HepG2 (cell line): ENCODE data around the gene LMTK2. TPM values are rescaled to one million over a fixed set of nuclear protein-coding genes. Genes with fewer than 3 reads are reported as not detected.

Experiments
- ATAC-seq: fragments of 200-7000 bp; cut with Tn5 transposase; 3 replicates; pipeline ENCODE4 v1.9.1; 2020; ENCODE audit warnings: mild to moderate bottlenecking, moderate library complexity
- BruUV-seq: library from RNA; stranded (reverse); fragments of 400-500 nt; replicated peaks from 2 replicates; lab custom pipeline; 2021; lab: Mats Ljungman, UMichigan
- CTCF ChIA-PET: fragments of 300-600 bp; formaldehyde crosslinking; extraction: SDS; loops from one replicate; lab custom pipeline; 2021; ENCODE audit warnings: low total read pairs, inconsistent platforms, low intra/inter-chr PET ratio; lab: Yijun Ruan, JAX
- POLR2A ChIA-PET: fragments of 350-600 bp; sonication (Branson Sonifier 250); formaldehyde crosslinking; loops from one replicate; lab custom pipeline; 2020; ENCODE audit warnings: antibody characterized with exemption, inconsistent platforms; lab: Yijun Ruan, JAX
- DNase-seq: peaks from one replicate; pipeline ENCODE4 v3.0.0-alpha.2; 2015; ENCODE audit warnings: low spot score
- FAIRE-seq: peaks from 3 replicates; lab custom pipeline; 2011; peaks lifted over from hg19 to GRCh38; lab: Jason Lieb, UNC
- H2AFZ ChIP-seq: one replicate; pipeline ENCODE4 v1.6.1; 2011; ENCODE audit warnings: low read length, inconsistent platforms
- H3K27ac ChIP-seq: fragments of 300-600 bp; 3 replicates; pipeline ENCODE4 v1.8.0; 2011; ENCODE audit warnings: mixed run types, mild to moderate bottlenecking, mixed read lengths, low read length, inconsistent platforms; ENCODE audit not compliant: insufficient read depth; ENCODE audit errors: extremely low read length
- H3K27me3 ChIP-seq, 2 experiments: fragments of 200-600 bp in 1 of 2; 2 replicates in 1 of 2; 3 replicates in 1 of 2; pipeline versions ENCODE4 v1.6.0 to v1.8.0; 2011; ENCODE audit warnings: low read length in 2 of 2, mild to moderate bottlenecking in 2 of 2, moderate library complexity in 2 of 2, inconsistent platforms in 1 of 2; ENCODE audit not compliant: insufficient read depth in 2 of 2, control insufficient read depth in 1 of 2
- H3K36me3 ChIP-seq, 2 experiments: fragments of 200-600 bp in 1 of 2; replicated peaks in 1 of 2; 2 replicates in 1 of 2; 3 replicates in 1 of 2; pipeline versions ENCODE4 v1.5.1 to v1.8.0; 2011; ENCODE audit warnings: low read length in 2 of 2, inconsistent platforms in 1 of 2; ENCODE audit not compliant: insufficient read depth in 2 of 2, control insufficient read depth in 1 of 2
- H3K4me1 ChIP-seq: 2 replicates; pipeline ENCODE4 v1.5.1; 2012; ENCODE audit warnings: low read length, inconsistent platforms; ENCODE audit not compliant: insufficient read depth
- H3K4me2 ChIP-seq: 2 replicates; pipeline ENCODE4 v1.6.0; 2011; ENCODE audit warnings: low read depth, low read length, inconsistent platforms
- H3K4me3 ChIP-seq, 3 experiments: fragments of 200-600 bp in 1 of 3; sonication (generic), shearing (Covaris generic) in 1 of 3; replicated peaks in 1 of 3; 2 replicates each; pipeline ENCODE4 v1.5.1; 2011 to 2016; ENCODE audit warnings: low read length in 3 of 3, inconsistent platforms in 2 of 3, low read depth in 2 of 3, mild to moderate bottlenecking in 2 of 3, control low read depth in 1 of 3, mixed read lengths in 1 of 3; ENCODE audit not compliant: insufficient read depth in 1 of 3
- H3K79me2 ChIP-seq: one replicate; pipeline ENCODE4 v1.6.1; 2011; ENCODE audit warnings: low read length, inconsistent platforms; ENCODE audit not compliant: insufficient read depth
- H3K9ac ChIP-seq: 2 replicates; pipeline ENCODE4 v1.6.0; 2011; ENCODE audit warnings: mild to moderate bottlenecking, low read depth, low read length, inconsistent platforms; ENCODE audit not compliant: insufficient read depth
- H3K9me3 ChIP-seq: 2 replicates; pipeline ENCODE4 v1.5.1; 2012; ENCODE audit warnings: mild to moderate bottlenecking, low read length
- H4K20me1 ChIP-seq: 2 replicates; pipeline ENCODE4 v1.6.0; 2011; ENCODE audit warnings: inconsistent platforms, mild to moderate bottlenecking, low read length, moderate library complexity; ENCODE audit not compliant: insufficient read depth
- RCOR2 ChIP-seq: IDR thresholded peaks from 2 replicates; pipeline ENCODE4 v1.6.1; 2016; ENCODE audit warnings: missing biosample characterization, missing genetic modification reagents
- ZBTB40 ChIP-seq, 2 experiments: fragments of 450-650 bp in 1 of 2; sonication (generic) in 1 of 2; formaldehyde crosslinking in 1 of 2; IDR thresholded peaks; 2 replicates each; pipeline versions ENCODE4 v1.6.1 to v1.8.0; 2016 to 2022; ENCODE audit warnings: antibody characterized with exemption in 1 of 2, mild to moderate bottlenecking in 1 of 2, missing genetic modification reagents in 1 of 2
- WGBS: methylation state at CpG from one replicate; pipeline ENCODE4 v1.1.6; 2017; ENCODE audit warnings: low lambda C conversion rate; 5-methylcytosine and 5-hydroxymethylcytosine counted together
- in situ Hi-C: cut with HindIII; loops from 2 replicates; pipeline ENCODE4 v1.10.0; 2017; ENCODE audit warnings: low pct_unique_long_range_greater_than_20kb; ENCODE audit not compliant: extremely low pct_ligation_motif_present
- intact Hi-C: fragments of 100-400 bp; cut with micrococcal nuclease; formaldehyde crosslinking; loops from one replicate; pipeline ENCODE4 v1.10.0; 2022; ENCODE audit not compliant: unreplicated experiment
- polyA plus RNA-seq, 8 experiments: library from polyadenylated mRNA; depleted of rRNA in 3 of 8; stranded (reverse) in 7 of 8; unstranded in 1 of 8; fragments of >200 nt; fragmentation: Illumina TruSeq in 4 of 8; extraction: Trizol in 4 of 8; gene quantifications; 2 replicates each; pipeline versions ENCODE4 v1.2.1 to v1.2.3, GENCODE V29; 2011 to 2016; ENCODE audit warnings: low read depth in 4 of 8, missing spikeins in 1 of 8, mixed read lengths in 1 of 8; ENCODE audit not compliant: insufficient read depth in 1 of 8
- total RNA-seq, 5 experiments: library from RNA; depleted of rRNA; stranded (reverse); fragments of >200 nt; fragmentation: Illumina TruSeq; extraction: Trizol; gene quantifications; 2 replicates each; pipeline ENCODE4 v1.2.3, GENCODE V29; 2016; ENCODE audit warnings: low read depth in 1 of 5
- TF ChIP-seq, protein P1 (sequence below): sonication (generic); formaldehyde crosslinking; IDR thresholded peaks from 2 replicates; pipeline ENCODE4 v1.5.0; 2020; ENCODE audit warnings: mild to moderate bottlenecking, missing genetic modification reagents, borderline replicate concordance

LMTK2 gene
- total and polyA plus RNA-seq, 2 of the 13 experiments (the other 11 are each of a cell fraction or from before 2014, with no cell fraction given): 9.5 to 11.7 TPM

DNA sequence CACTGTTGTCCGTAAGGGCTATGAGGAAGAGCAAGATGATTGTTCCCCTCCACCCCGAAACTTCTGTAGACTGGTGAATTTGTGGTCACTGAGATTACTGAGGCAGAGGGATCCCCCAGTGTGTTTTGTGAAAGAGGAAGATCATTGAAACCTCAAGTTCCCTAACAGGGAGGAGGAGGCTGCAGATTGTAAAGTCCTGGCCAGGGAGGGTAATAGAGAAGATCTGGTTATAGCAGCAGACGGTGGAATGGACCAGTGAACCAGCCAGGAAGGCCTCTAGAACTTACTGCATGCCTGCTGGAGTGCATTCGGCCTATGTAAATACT is 31.1 kb downstream of the LMTK2 start:
- CTCF ChIA-PET: no interaction called here
- Histone ChIP-seq H3K9ac (no peak overlapping the region), H3K27me3 (no peaks in the 10 kb centered on the region), H3K4me2 (no peak overlapping the region), H3K4me3 (no peak overlapping the region), H3K9me3 (no peaks in the 10 kb centered on the region), H3K4me1 (peaks cover 46% of the 10 kb centered on the region), H2AFZ (no peak overlapping the region), H3K36me3 (peaks cover 17 to 43% of the 10 kb centered on the region in 2 experiments), H3K79me2 (peaks cover 45% of the 10 kb centered on the region), H4K20me1 (no peaks in the 10 kb centered on the region), H3K27ac (no peak overlapping the region)
- TF ChIP-seq RCOR2 (CRISPR knock-in tag): no peak
- TF ChIP-seq, protein P1, sequence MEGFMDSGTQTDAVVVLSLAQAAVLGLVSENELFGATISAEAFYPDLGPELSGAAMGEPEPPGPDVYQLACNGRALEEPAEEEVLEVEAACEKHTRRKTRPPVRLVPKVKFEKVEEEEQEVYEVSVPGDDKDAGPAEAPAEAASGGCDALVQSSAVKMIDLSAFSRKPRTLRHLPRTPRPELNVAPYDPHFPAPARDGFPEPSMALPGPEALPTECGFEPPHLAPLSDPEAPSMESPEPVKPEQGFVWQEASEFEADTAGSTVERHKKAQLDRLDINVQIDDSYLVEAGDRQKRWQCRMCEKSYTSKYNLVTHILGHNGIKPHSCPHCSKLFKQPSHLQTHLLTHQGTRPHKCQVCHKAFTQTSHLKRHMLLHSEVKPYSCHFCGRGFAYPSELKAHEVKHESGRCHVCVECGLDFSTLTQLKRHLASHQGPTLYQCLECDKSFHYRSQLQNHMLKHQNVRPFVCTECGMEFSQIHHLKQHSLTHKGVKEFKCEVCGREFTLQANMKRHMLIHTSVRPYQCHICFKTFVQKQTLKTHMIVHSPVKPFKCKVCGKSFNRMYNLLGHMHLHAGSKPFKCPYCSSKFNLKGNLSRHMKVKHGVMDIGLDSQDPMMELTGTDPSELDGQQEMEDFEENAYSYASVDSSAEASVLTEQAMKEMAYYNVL (CRISPR knock-in tag): no peak
- TF ChIP-seq ZBTB40 (IDR thresholded peaks at IDR 0.05): no peak
- TF ChIP-seq ZBTB40 (CRISPR knock-in tag; IDR thresholded peaks at IDR 0.05): 0 out of 2 replicates have a peak, but pooled peaks have one; percentile 0
- ATAC-seq (no peak), FAIRE-seq (no peak), DNase-seq (no peak)
- BruUV-seq: no TSS peak
- POLR2A ChIA-PET: no interaction called here
- WGBS: 96% methylated on average over 4 of the region's 4 CpGs
- intact Hi-C loops (no loop called here), in situ Hi-C loops (no loop called here)
